Endodermal cell (in vitro differentiated cells): Measurements from ENCODE around the gene FUT8. TPM values are rescaled to one million over a fixed set of nuclear protein-coding genes. Genes with fewer than 3 reads are reported as not detected.

Experiments
- DNase-seq: peaks from one replicate; pipeline ENCODE4 v3.0.0-alpha.2; 2017
- H3K27ac ChIP-seq: 2 replicates; pipeline ENCODE4 v1.5.1; 2013; ENCODE audit warnings: mild to moderate bottlenecking, low read depth, low read length, moderate library complexity
- H3K27me3 ChIP-seq: 2 replicates; pipeline ENCODE4 v1.6.1; 2013; ENCODE audit warnings: mild to moderate bottlenecking, low read length, moderate library complexity; ENCODE audit not compliant: insufficient read depth, control insufficient read depth, poor library complexity, severe bottlenecking
- H3K36me3 ChIP-seq: 2 replicates; pipeline ENCODE4 v1.7.0; 2013; ENCODE audit warnings: mild to moderate bottlenecking, low read length, moderate library complexity; ENCODE audit not compliant: control insufficient read depth, insufficient read depth
- H3K4me1 ChIP-seq: one replicate; pipeline ENCODE4 v1.7.0; 2013; ENCODE audit warnings: low read length; ENCODE audit not compliant: control insufficient read depth, insufficient read depth
- H3K4me3 ChIP-seq: 2 replicates; pipeline ENCODE4 v1.5.1; 2013; ENCODE audit warnings: mild to moderate bottlenecking, low read length, moderate library complexity
- H3K9ac ChIP-seq: 2 replicates; pipeline ENCODE4 v1.6.1; 2013; ENCODE audit warnings: mild to moderate bottlenecking, low read length, moderate library complexity; ENCODE audit not compliant: poor library complexity, severe bottlenecking; ENCODE audit errors: extremely low read depth
- H3K9me3 ChIP-seq: 2 replicates; pipeline ENCODE4 v1.6.1; 2013; ENCODE audit warnings: mild to moderate bottlenecking, low read length, moderate library complexity; ENCODE audit not compliant: control insufficient read depth
- H3K27ac Mint-ChIP-seq: 2 replicates; pipeline ENCODE4 v1.8.0; 2020; ENCODE audit warnings: mixed read lengths
- H3K27me3 Mint-ChIP-seq: 2 replicates; pipeline ENCODE4 v1.8.0; 2021; ENCODE audit warnings: mild to moderate bottlenecking, mixed read lengths; ENCODE audit not compliant: insufficient read depth
- H3K36me3 Mint-ChIP-seq: 2 replicates; pipeline ENCODE4 v1.8.0; 2020; ENCODE audit warnings: low read depth, mixed read lengths
- H3K4me1 Mint-ChIP-seq: 2 replicates; pipeline ENCODE4 v1.8.0; 2020; ENCODE audit warnings: mixed read lengths
- H3K4me3 Mint-ChIP-seq: 2 replicates; pipeline ENCODE4 v1.8.0; 2020; ENCODE audit warnings: mild to moderate bottlenecking, moderate library complexity, mixed read lengths
- H3K9me3 Mint-ChIP-seq: 2 replicates; pipeline ENCODE4 v1.8.0; 2020; ENCODE audit warnings: mild to moderate bottlenecking, mixed read lengths
- CTCF ChIP-seq: fragments of 200-600 bp; sonication (generic); conservative IDR thresholded peaks from 2 replicates; pipeline ENCODE4 v1.5.0; 2021; ENCODE audit warnings: antibody characterized with exemption, mild to moderate bottlenecking
- WGBS, 2 experiments: methylation state at CpG; one replicate each; pipeline versions ENCODE4 v1.1.5 to v1.1.7; 2013; ENCODE audit warnings: missing lambda C conversion rate in 2 of 2, mixed read lengths in 1 of 2; ENCODE audit not compliant: insufficient coverage in 1 of 2, insufficient read length in 1 of 2; 5-methylcytosine and 5-hydroxymethylcytosine counted together
- total RNA-seq, 2 donors: library from RNA; stranded (reverse); fragmentation: NEBNext Ultra II Directional in 1 of 2; extraction: Animal tissue kit (Norgen Biotek cat#: 25700) in 1 of 2; gene quantifications; 2 replicates in 1 of 2; 3 replicates in 1 of 2; pipeline ENCODE4 v1.2.1, GENCODE V29; 2021

FUT8 gene
- total RNA-seq, 2 donors from 2014 or later, result 63.9 to 76.9 TPM

DNA sequence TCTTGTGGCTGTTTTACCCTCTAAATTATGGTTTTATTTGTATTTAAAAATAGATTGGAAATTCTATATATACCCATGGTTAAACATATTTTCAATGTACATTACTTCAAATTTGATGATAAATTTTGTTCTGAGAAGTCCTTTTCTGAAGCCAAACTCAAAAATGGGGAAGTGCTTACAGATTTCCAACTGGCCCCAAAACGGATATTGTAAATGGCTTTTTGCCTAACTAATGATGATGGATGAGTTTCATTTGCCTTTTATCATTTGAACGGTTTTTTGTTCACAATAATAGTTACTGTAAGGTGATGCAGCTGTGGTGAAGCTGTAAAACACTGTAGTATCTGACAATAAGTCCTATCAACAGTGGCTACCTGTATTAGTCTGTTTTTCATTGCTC, 136.9 kb downstream of the FUT8 start:
- Histone ChIP-seq H3K27me3 (no peaks in the 10 kb centered on the region), H3K36me3 (no peaks in the 10 kb centered on the region), H3K4me3 (no peak overlapping the region), H3K9me3 (no peaks in the 10 kb centered on the region), H3K4me1 (no peaks in the 10 kb centered on the region), H3K27ac (no peak overlapping the region), H3K9ac (no peak overlapping the region)
- DNase-seq, result no peak
- Mint-ChIP-seq H3K4me1 (no peaks in the 10 kb centered on the region), H3K4me3 (no peak overlapping the region), H3K36me3 (no peaks in the 10 kb centered on the region), H3K27ac (no peak overlapping the region), H3K27me3 (no peaks in the 10 kb centered on the region), H3K9me3 (no peaks in the 10 kb centered on the region)
- 94% methylated on average over 2 of the region's 2 CpGs; no CpG with 5 or more reads in 1 of the 2 experiments for WGBS, 2 experiments
- TF ChIP-seq CTCF, result no peak

DNA sequence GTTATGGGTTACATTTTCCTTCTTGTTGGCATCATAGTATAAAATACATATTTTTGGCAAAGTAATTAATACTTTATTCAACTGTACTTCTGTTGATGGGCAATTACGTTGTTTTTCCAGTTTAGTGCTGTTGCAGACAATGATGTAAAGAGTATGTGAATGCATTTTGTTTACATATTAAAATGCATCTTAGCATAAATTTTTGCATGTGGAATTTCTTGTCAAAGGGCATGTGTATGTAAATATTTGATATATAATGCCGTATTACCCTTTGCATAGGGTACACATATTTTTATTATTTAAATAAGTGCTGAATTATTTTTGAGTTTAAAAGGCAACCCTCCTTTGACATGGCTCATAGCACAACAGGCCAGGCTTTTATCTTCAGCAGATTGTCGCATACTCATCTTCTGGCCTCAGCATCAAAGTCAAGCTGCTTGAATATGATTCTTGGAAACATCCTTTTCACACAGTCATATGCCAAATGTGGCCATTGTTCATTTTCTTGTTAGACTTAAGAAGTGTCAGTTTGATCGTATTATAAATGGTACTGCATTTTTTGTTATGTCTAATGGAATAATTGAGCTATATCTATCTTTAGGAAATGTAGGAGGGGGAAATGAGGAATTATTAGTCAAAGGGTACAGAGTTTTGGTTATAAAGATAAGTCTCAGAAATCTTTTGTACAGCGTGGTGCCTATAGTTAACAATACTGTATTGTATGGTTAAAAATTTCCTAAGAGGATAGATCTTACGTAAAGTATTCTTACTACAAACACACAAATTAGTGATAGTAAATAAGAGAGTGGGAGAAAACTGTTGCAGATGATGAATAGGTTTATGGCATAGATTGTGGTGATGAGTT, 138.5 kb downstream of the FUT8 start:
- no peak overlapping the region for H3K4me3 ChIP-seq
- no peaks in the 10 kb centered on the region for H3K9me3 ChIP-seq
- no peaks in the 10 kb centered on the region for H3K36me3 ChIP-seq
- DNase-seq, result no peak
- Mint-ChIP-seq H3K27me3 (no peaks in the 10 kb centered on the region), H3K27ac (no peak overlapping the region), H3K36me3 (no peaks in the 10 kb centered on the region), H3K4me3 (no peak overlapping the region), H3K4me1 (peaks cover under 1% of the 10 kb centered on the region), H3K9me3 (no peaks in the 10 kb centered on the region)
- H3K4me1 ChIP-seq, result peaks cover 13% of the 10 kb centered on the region
- H3K27ac ChIP-seq, result no peak overlapping the region
- H3K9ac ChIP-seq, result no peak overlapping the region
- TF ChIP-seq CTCF, result no peak
- 95 to 100% methylated on average over 3 to 5 of the region's 6 CpGs for WGBS, 2 experiments
- no peaks in the 10 kb centered on the region for H3K27me3 ChIP-seq

- Histone ChIP-seq H3K27me3 (no peaks in the 10 kb centered on the region), H3K27ac (no peak overlapping the region), H3K9ac (no peak overlapping the region), H3K9me3 (no peaks in the 10 kb centered on the region), H3K4me1 (peaks cover 18% of the 10 kb centered on the region), H3K36me3 (no peaks in the 10 kb centered on the region), H3K4me3 (no peak overlapping the region)
- WGBS, 2 experiments, result 96 to 100% methylated on average over 2 to 3 of the region's 4 CpGs
- DNase-seq, result no peak
- H3K27me3 Mint-ChIP-seq, result no peaks in the 10 kb centered on the region
- H3K27ac Mint-ChIP-seq, result no peak overlapping the region
- H3K4me1 Mint-ChIP-seq, result peaks cover 5% of the 10 kb centered on the region
- H3K9me3 Mint-ChIP-seq, result no peaks in the 10 kb centered on the region
- H3K4me3 Mint-ChIP-seq, result no peak overlapping the region
- TF ChIP-seq CTCF, result no peak
- H3K36me3 Mint-ChIP-seq, result no peaks in the 10 kb centered on the region
Measured at GRCh38 chr14:65552724-65553123, 140.2 kb downstream of the FUT8 start.
